ENCODE data around the gene GDI2.

DNA sequence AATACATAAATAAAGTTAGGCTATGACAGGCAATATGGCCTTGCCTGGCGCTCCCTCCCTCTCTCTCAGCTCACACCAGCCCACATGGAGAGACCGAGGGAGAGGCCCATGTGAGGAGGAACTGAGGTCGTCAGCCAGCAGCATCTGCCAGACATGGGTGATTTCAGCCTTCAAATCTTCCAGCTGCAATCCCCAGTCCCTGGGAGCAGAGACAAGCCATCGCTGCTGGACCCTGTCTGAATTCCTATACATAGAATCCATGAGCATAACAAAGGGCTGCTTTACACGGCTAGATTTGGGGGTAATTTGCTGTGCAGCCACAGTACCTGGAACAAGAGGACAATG lies 40.9 kb upstream of the GDI2 start:
- TF ChIP-seq, protein P1, sequence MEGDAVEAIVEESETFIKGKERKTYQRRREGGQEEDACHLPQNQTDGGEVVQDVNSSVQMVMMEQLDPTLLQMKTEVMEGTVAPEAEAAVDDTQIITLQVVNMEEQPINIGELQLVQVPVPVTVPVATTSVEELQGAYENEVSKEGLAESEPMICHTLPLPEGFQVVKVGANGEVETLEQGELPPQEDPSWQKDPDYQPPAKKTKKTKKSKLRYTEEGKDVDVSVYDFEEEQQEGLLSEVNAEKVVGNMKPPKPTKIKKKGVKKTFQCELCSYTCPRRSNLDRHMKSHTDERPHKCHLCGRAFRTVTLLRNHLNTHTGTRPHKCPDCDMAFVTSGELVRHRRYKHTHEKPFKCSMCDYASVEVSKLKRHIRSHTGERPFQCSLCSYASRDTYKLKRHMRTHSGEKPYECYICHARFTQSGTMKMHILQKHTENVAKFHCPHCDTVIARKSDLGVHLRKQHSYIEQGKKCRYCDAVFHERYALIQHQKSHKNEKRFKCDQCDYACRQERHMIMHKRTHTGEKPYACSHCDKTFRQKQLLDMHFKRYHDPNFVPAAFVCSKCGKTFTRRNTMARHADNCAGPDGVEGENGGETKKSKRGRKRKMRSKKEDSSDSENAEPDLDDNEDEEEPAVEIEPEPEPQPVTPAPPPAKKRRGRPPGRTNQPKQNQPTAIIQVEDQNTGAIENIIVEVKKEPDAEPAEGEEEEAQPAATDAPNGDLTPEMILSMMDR (IDR thresholded peaks at IDR 0.05): no peak
- TF ChIP-seq POLR2A (IDR thresholded peaks at IDR 0.05): no peak

Measured in body of pancreas (tissue), 4 donors.